HEK293 (cell line): ENCODE results near the gene CANT1.
A peak's percentile ranks its signal among the peaks of the same experiment; 100 is the strongest.

Source experiments
- CTCF ChIA-PET: fragments of 350-600 bp; formaldehyde crosslinking; extraction: SDS; loops from one replicate; lab custom pipeline; 2021; ENCODE audit warnings: antibody characterized with exemption; lab: Yijun Ruan, JAX
- POLR2A ChIA-PET: fragments of 300-600 bp; formaldehyde crosslinking; extraction: SDS; loops from one replicate; lab custom pipeline; 2020; ENCODE audit warnings: antibody characterized with exemption, inconsistent platforms; lab: Yijun Ruan, JAX
- H3K27ac ChIP-seq: fragments of 200-500 bp; sonication (Bioruptor generic); 2 replicates; pipeline ENCODE4 v1.5.1; 2014; ENCODE audit warnings: low read depth, low read length, control low read depth, inconsistent platforms; ENCODE audit errors: extremely low read depth
- H3K36me3 ChIP-seq, 2 experiments: fragments of 200-500 bp in 1 of 2; sonication (Bioruptor generic) in 1 of 2; 1 replicate in 1 of 2; 2 replicates in 1 of 2; pipeline ENCODE4 v1.5.1; 2014 to 2017; ENCODE audit warnings: inconsistent platforms in 2 of 2, low read length in 2 of 2; ENCODE audit not compliant: control insufficient read depth in 2 of 2, insufficient read depth in 1 of 2
- H3K4me1 ChIP-seq: fragments of 200-500 bp; sonication (Bioruptor generic); 2 replicates; pipeline ENCODE4 v1.5.1; 2014; ENCODE audit warnings: mild to moderate bottlenecking, low read length, inconsistent platforms; ENCODE audit not compliant: control insufficient read depth, insufficient read depth
- H3K4me3 ChIP-seq: 2 replicates; pipeline ENCODE4 v1.5.1; 2011; ENCODE audit warnings: low read depth, mild to moderate bottlenecking, control low read depth, low read length, moderate library complexity
- H3K9me3 ChIP-seq: fragments of 200-500 bp; sonication (Bioruptor generic); 2 replicates; pipeline ENCODE4 v1.5.1; 2014; ENCODE audit warnings: low read depth, low read length, inconsistent platforms; ENCODE audit not compliant: control insufficient read depth, insufficient read depth
- GLIS2 ChIP-seq: fragments of 450-650 bp; formaldehyde crosslinking; IDR thresholded peaks from 2 replicates; pipeline ENCODE4 v1.5.1; 2016; ENCODE audit warnings: missing biosample characterization, missing genetic modification characterization
- HIC1 ChIP-seq: fragments of 450-650 bp; formaldehyde crosslinking; IDR thresholded peaks from 2 replicates; pipeline ENCODE4 v1.5.1; 2016; ENCODE audit warnings: missing biosample characterization, missing genetic modification characterization
- INSM2 ChIP-seq: fragments of 450-650 bp; formaldehyde crosslinking; IDR thresholded peaks from 2 replicates; pipeline ENCODE4 v1.5.1; 2016; ENCODE audit warnings: missing biosample characterization, missing genetic modification characterization
- KLF1 ChIP-seq: fragments of 450-650 bp; formaldehyde crosslinking; IDR thresholded peaks from 2 replicates; pipeline ENCODE4 v1.5.1; 2016; ENCODE audit warnings: missing biosample characterization, missing genetic modification characterization
- KLF16 ChIP-seq: fragments of 450-650 bp; formaldehyde crosslinking; IDR thresholded peaks from 2 replicates; pipeline ENCODE4 v1.5.1; 2017; ENCODE audit warnings: missing biosample characterization, missing genetic modification characterization
- KLF7 ChIP-seq: fragments of 450-650 bp; formaldehyde crosslinking; IDR thresholded peaks from 2 replicates; pipeline ENCODE4 v1.5.1; 2016; ENCODE audit warnings: missing biosample characterization, missing genetic modification characterization, borderline replicate concordance
- MYNN ChIP-seq: fragments of 450-650 bp; formaldehyde crosslinking; IDR thresholded peaks from 2 replicates; pipeline ENCODE4 v1.5.1; 2016; ENCODE audit warnings: missing biosample characterization, missing genetic modification characterization, borderline replicate concordance
- SP3 ChIP-seq: fragments of 450-650 bp; formaldehyde crosslinking; IDR thresholded peaks from 2 replicates; pipeline ENCODE4 v1.5.1; 2016; ENCODE audit warnings: missing biosample characterization, missing genetic modification characterization
- TRIM28 ChIP-seq: IDR thresholded peaks from 2 replicates; pipeline ENCODE4 v1.6.1; 2011; ENCODE audit warnings: low read length, control low read depth, borderline replicate concordance
- TSHZ1 ChIP-seq: fragments of 450-650 bp; formaldehyde crosslinking; IDR thresholded peaks from 2 replicates; pipeline ENCODE4 v1.5.1; 2016; ENCODE audit warnings: missing biosample characterization, missing genetic modification characterization, borderline replicate concordance
- ZBTB7A ChIP-seq: fragments of 450-650 bp; formaldehyde crosslinking; IDR thresholded peaks from 2 replicates; pipeline ENCODE4 v1.5.1; 2016; ENCODE audit warnings: low read depth, missing biosample characterization, missing genetic modification characterization
- ZBTB8A ChIP-seq: fragments of 450-650 bp; formaldehyde crosslinking; IDR thresholded peaks from 2 replicates; pipeline ENCODE4 v1.5.1; 2016; ENCODE audit warnings: missing biosample characterization, missing genetic modification characterization
- ZFP69B ChIP-seq: fragments of 450-650 bp; formaldehyde crosslinking; IDR thresholded peaks from 2 replicates; pipeline ENCODE4 v1.5.1; 2016; ENCODE audit warnings: missing biosample characterization, missing genetic modification characterization
- ZNF155 ChIP-seq: fragments of 450-650 bp; formaldehyde crosslinking; IDR thresholded peaks from 2 replicates; pipeline ENCODE4 v1.5.1; 2016; ENCODE audit warnings: missing biosample characterization, missing genetic modification characterization
- ZNF169 ChIP-seq: fragments of 450-650 bp; formaldehyde crosslinking; IDR thresholded peaks from 2 replicates; pipeline ENCODE4 v1.5.1; 2016; ENCODE audit warnings: missing biosample characterization, missing genetic modification characterization
- ZNF174 ChIP-seq: fragments of 450-650 bp; formaldehyde crosslinking; IDR thresholded peaks from 2 replicates; pipeline ENCODE4 v1.5.0; 2017; ENCODE audit warnings: missing biosample characterization, mild to moderate bottlenecking, missing genetic modification characterization
- ZNF19 ChIP-seq: fragments of 450-650 bp; formaldehyde crosslinking; IDR thresholded peaks from 2 replicates; pipeline ENCODE4; 2016; ENCODE audit warnings: missing biosample characterization, missing genetic modification characterization, low read depth
- ZNF202 ChIP-seq: fragments of 450-650 bp; formaldehyde crosslinking; IDR thresholded peaks from 2 replicates; pipeline ENCODE4 v1.5.1; 2016; ENCODE audit warnings: missing biosample characterization, missing genetic modification characterization, borderline replicate concordance
- ZNF26 ChIP-seq: fragments of 450-650 bp; formaldehyde crosslinking; IDR thresholded peaks from 2 replicates; pipeline ENCODE4 v1.5.1; 2016; ENCODE audit warnings: missing biosample characterization, missing genetic modification characterization
- ZNF398 ChIP-seq: fragments of 450-650 bp; formaldehyde crosslinking; IDR thresholded peaks from 2 replicates; pipeline ENCODE4 v1.5.1; 2017; ENCODE audit warnings: missing biosample characterization, missing genetic modification characterization
- ZNF488 ChIP-seq: fragments of 450-650 bp; formaldehyde crosslinking; IDR thresholded peaks from 2 replicates; pipeline ENCODE4 v1.5.1; 2016; ENCODE audit warnings: missing biosample characterization, missing genetic modification characterization
- ZNF514 ChIP-seq: fragments of 450-650 bp; formaldehyde crosslinking; IDR thresholded peaks from 2 replicates; pipeline ENCODE4 v1.5.1; 2016; ENCODE audit warnings: missing biosample characterization, missing genetic modification characterization
- ZNF555 ChIP-seq: fragments of 450-650 bp; formaldehyde crosslinking; conservative IDR thresholded peaks from 2 replicates; pipeline ENCODE4 v1.5.1; 2017; ENCODE audit warnings: missing biosample characterization, mild to moderate bottlenecking, missing genetic modification characterization, inconsistent platforms
- ZNF654 ChIP-seq: fragments of 450-650 bp; formaldehyde crosslinking; IDR thresholded peaks from 2 replicates; pipeline ENCODE4 v1.5.1; 2016; ENCODE audit warnings: low read depth, missing biosample characterization, missing genetic modification characterization
- ZNF830 ChIP-seq: fragments of 450-650 bp; IDR thresholded peaks from 2 replicates; pipeline ENCODE4 v1.5.0; 2018; ENCODE audit warnings: missing biosample characterization, missing genetic modification characterization, low read depth, mild to moderate bottlenecking, moderate library complexity

CANT1 gene

GRCh38 chr17:79009397-79010303 lies at the start of gene CANT1:
CANT1 (minus strand) TSS chr17:79009764; CDS start chr17:78997622, 12,142 bp downstream.
- Histone ChIP-seq H3K36me3 (peaks cover 0 to 23% of the 10 kb centered on the region in 2 experiments; a peak in 1 of 3 replicates), H3K4me1 (peaks cover 17% of the 10 kb centered on the region), H3K4me3 (peak within 1 kb of the TSS; percentile 93), H3K9me3 (no peaks in the 10 kb centered on the region), H3K27ac (peak within 1 kb of the TSS; percentile 72)
- CTCF ChIA-PET = interaction anchor here (0.7 to 1.0 kb wide), 2 partner anchors 23 to 177 kb away, joined by 3 to 4 read pairs; no protein-coding TSS in a partner anchor
- POLR2A ChIA-PET = interaction anchor here (0.5 to 1.0 kb wide), 15 partner anchors 11 to 695 kb away, joined by 3 to 19 read pairs (median 4); partner anchors contain the start of genes LGALS3BP and USP36
- TF ChIP-seq ZBTB7A (tag by site-specific recombination) (no peak), ZNF654 (tag by site-specific recombination) (no peak), ZNF26 (tag by site-specific recombination) (no peak), ZBTB8A (tag by site-specific recombination) (peak; percentile 61), ZNF155 (tag by site-specific recombination) (no peak), ZNF514 (no peak), ZFP69B (peak; percentile 68; the same call in 1 of the 2 replicates), ZNF398 (tag by site-specific recombination) (no peak), ZNF830 (no peak), ZNF19 (tag by site-specific recombination) (no peak), ZNF174 (tag by site-specific recombination) (no peak), TRIM28 (no peak), MYNN (tag by site-specific recombination) (no peak), GLIS2 (tag by site-specific recombination) (peak; percentile 44; the same call in 1 of the 2 replicates), INSM2 (tag by site-specific recombination) (no peak), ZNF488 (tag by site-specific recombination) (no peak), HIC1 (tag by site-specific recombination) (no peak), ZNF169 (tag by site-specific recombination) (no peak), SP3 (peak; percentile 75), ZNF555 (tag by site-specific recombination) (no peak), KLF1 (tag by site-specific recombination) (no peak), KLF16 (tag by site-specific recombination) (no peak), ZNF202 (tag by site-specific recombination) (no peak), TSHZ1 (tag by site-specific recombination) (no peak), KLF7 (tag by site-specific recombination) (no peak)
